Measurements from ENCODE around the gene SH2D6. TPM values are rescaled to one million over a fixed set of nuclear protein-coding genes. Genes with fewer than 3 reads are reported as not detected.

SH2D6 gene
- total RNA-seq, 2 experiments from 2014 or later = 0.30 TPM; not detected in 1

DNA sequence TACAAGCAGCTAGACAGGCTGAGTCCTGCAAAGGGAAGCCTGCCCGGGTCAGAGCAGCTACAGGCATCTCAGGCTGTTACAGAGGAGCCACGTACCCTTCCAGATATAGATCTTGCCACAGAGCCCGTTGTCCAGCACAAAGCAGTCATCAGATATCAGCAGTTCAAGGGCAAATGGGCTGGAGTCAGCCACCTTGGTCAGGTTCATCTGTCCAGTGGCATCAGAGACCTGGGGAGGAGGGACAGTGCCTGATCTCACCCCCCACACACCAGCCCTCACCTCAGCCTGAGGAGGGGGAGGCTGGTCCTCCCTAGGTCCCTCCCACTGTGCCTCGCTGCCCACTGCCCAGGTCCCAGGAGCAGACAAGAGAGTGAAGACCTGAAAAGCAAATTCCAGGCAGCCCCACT lies 20.6 kb upstream of the SH2D6 start:
- TF ChIP-seq, protein P1, sequence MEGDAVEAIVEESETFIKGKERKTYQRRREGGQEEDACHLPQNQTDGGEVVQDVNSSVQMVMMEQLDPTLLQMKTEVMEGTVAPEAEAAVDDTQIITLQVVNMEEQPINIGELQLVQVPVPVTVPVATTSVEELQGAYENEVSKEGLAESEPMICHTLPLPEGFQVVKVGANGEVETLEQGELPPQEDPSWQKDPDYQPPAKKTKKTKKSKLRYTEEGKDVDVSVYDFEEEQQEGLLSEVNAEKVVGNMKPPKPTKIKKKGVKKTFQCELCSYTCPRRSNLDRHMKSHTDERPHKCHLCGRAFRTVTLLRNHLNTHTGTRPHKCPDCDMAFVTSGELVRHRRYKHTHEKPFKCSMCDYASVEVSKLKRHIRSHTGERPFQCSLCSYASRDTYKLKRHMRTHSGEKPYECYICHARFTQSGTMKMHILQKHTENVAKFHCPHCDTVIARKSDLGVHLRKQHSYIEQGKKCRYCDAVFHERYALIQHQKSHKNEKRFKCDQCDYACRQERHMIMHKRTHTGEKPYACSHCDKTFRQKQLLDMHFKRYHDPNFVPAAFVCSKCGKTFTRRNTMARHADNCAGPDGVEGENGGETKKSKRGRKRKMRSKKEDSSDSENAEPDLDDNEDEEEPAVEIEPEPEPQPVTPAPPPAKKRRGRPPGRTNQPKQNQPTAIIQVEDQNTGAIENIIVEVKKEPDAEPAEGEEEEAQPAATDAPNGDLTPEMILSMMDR (IDR thresholded peaks at IDR 0.05) = no peak

DNA sequence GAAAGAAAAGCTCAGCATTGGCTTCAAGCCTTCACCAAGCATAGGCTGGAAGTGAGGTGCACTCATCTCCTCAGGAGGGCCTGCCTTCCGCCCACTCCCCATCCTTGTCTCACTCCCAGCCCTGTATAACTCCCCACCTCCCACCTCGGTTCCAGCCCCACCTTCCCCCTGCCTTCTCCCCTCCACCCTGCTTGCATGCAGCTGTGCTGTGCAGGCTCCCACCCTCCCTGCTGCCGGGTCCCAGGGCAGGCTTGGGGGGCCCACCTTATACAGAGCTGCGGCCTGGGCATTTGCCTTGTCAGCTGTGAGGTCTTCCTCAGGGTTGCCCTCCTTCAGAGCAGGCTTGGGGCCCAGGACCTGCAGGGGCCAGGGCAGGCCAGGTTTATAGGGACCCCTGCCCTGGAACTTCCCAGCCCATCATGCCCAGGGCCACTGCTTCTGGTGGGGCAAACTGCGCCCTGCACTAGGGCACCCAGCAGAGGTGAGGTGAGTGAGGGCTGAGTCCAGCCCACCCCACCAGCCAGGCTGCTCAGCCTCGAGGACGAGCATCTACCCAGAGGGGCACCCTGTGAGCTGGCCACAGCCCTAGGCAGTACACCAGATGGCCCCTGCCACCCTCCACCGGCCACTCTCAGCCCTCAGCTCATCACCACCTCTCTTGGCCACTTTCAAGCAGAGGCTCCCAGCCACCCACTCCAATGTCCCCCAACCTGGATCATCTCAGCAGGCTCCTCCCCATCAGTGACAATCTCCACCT lies 19.9 kb upstream of the SH2D6 start:
- CTCF ChIA-PET = no interaction called here
- ATAC-seq (ENCODE audit: poor library complexity) (no peak), DNase-seq (no peak)
- no peak overlapping the region for H3K27ac Mint-ChIP-seq
- intact Hi-C loops (cut with DNase I, micrococcal nuclease) = loop anchor here in 1 of 2 experiments (10.0 kb wide), 1 partner anchor 306 kb away; no protein-coding TSS in a partner anchor
- Histone ChIP-seq H3K9me3 (ENCODE audit: control insufficient read depth in 1 of 2, insufficient read depth in 1 of 2, low read length in 2 of 2) (peaks cover 0 to 7% of the 10 kb centered on the region in 2 experiments), H3K4me1 (ENCODE audit: insufficient read depth, low read length) (no peaks in the 10 kb centered on the region), H3K27ac (ENCODE audit: low read depth in 1 of 2, low read length in 2 of 2) (no peak overlapping the region), H3K36me3 (ENCODE audit: insufficient read depth, low read length) (peaks cover 37% of the 10 kb centered on the region), H3K4me3 (ENCODE audit: low read length) (no peak overlapping the region), H3K27me3 (ENCODE audit: control insufficient read depth in 1 of 2, insufficient read depth in 2 of 2, low read length in 2 of 2) (no peaks in the 10 kb centered on the region)
- peaks cover 33% of the 10 kb centered on the region for H3K36me3 Mint-ChIP-seq (ENCODE audit: low read depth)
- POLR2A ChIA-PET = no interaction called here
- H3K9me3 Mint-ChIP-seq = no peaks in the 10 kb centered on the region
- H3K4me1 Mint-ChIP-seq (ENCODE audit: low read depth) = no peaks in the 10 kb centered on the region
- TF ChIP-seq, protein P1 (IDR thresholded peaks at IDR 0.05) = no peak
- no peak overlapping the region for H3K4me3 Mint-ChIP-seq
- H3K27me3 Mint-ChIP-seq = no peaks in the 10 kb centered on the region

More for the DNA sequence above, 20.6 kb upstream of the SH2D6 start:
- no peaks in the 10 kb centered on the region for H3K4me1 ChIP-seq (ENCODE audit: insufficient read depth, low read length)
- no peaks in the 10 kb centered on the region for H3K9me3 Mint-ChIP-seq
- intact Hi-C loops (cut with DNase I, micrococcal nuclease) = loop anchor here in 1 of 2 experiments (10.0 kb wide), 1 partner anchor 307 kb away; no protein-coding TSS in a partner anchor
- H3K4me3 ChIP-seq (ENCODE audit: low read length) = no peak overlapping the region
- POLR2A ChIA-PET = no interaction called here
- H3K36me3 Mint-ChIP-seq (ENCODE audit: low read depth) = peaks cover 33% of the 10 kb centered on the region
- ATAC-seq (ENCODE audit: poor library complexity) (no peak), DNase-seq (no peak)
- no peak overlapping the region for H3K27ac Mint-ChIP-seq
- no peak overlapping the region for H3K4me3 Mint-ChIP-seq
- H3K27ac ChIP-seq (ENCODE audit: low read depth in 1 of 2, low read length in 2 of 2) = no peak overlapping the region
- peaks cover 0 to 3% of the 10 kb centered on the region in 2 experiments for H3K9me3 ChIP-seq (ENCODE audit: control insufficient read depth in 1 of 2, insufficient read depth in 1 of 2, low read length in 2 of 2)
- CTCF ChIA-PET = no interaction called here
- H3K27me3 Mint-ChIP-seq = no peaks in the 10 kb centered on the region
- H3K36me3 ChIP-seq (ENCODE audit: insufficient read depth, low read length) = peaks cover 37% of the 10 kb centered on the region
- H3K4me1 Mint-ChIP-seq (ENCODE audit: low read depth) = no peaks in the 10 kb centered on the region
- H3K27me3 ChIP-seq (ENCODE audit: control insufficient read depth in 1 of 2, insufficient read depth in 2 of 2, low read length in 2 of 2) = no peaks in the 10 kb centered on the region

DNA sequence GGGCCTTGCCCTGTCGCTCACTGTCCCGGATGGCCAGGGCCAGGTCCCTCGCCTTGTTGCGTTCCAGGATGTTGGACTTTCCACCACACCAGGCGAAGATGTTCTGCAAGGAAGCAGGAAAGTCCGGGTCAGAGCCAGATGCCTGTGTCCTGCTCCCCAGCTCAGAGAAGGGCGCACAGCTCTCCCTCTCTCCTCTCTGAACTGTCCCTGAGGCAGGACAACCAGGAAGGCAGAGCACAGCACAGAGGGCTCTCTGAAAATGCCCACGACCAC lies 19.4 kb upstream of the SH2D6 start:
- H3K27ac ChIP-seq (ENCODE audit: low read depth in 1 of 2, low read length in 2 of 2) = no peak overlapping the region
- H3K4me1 ChIP-seq (ENCODE audit: insufficient read depth, low read length) = no peaks in the 10 kb centered on the region
- H3K9me3 ChIP-seq (ENCODE audit: control insufficient read depth in 1 of 2, insufficient read depth in 1 of 2, low read length in 2 of 2) = peaks cover 0 to 8% of the 10 kb centered on the region in 2 experiments
- TF ChIP-seq, protein P1 (IDR thresholded peaks at IDR 0.05) = no peak
- ATAC-seq (ENCODE audit: poor library complexity) = no peak
- no peaks in the 10 kb centered on the region for H3K27me3 ChIP-seq (ENCODE audit: control insufficient read depth in 1 of 2, insufficient read depth in 2 of 2, low read length in 2 of 2)
- no peak for DNase-seq
- H3K27ac Mint-ChIP-seq = no peak overlapping the region
- no peaks in the 10 kb centered on the region for H3K4me1 Mint-ChIP-seq (ENCODE audit: low read depth)
- no peak overlapping the region for H3K4me3 Mint-ChIP-seq
- POLR2A ChIA-PET = no interaction called here
- H3K27me3 Mint-ChIP-seq = no peaks in the 10 kb centered on the region
- CTCF ChIA-PET = no interaction called here
- H3K9me3 Mint-ChIP-seq = peaks cover 2% of the 10 kb centered on the region
- peaks cover 29% of the 10 kb centered on the region for H3K36me3 Mint-ChIP-seq (ENCODE audit: low read depth)
- intact Hi-C loops (cut with DNase I, micrococcal nuclease) = loop anchor here in 1 of 2 experiments (10.0 kb wide), 1 partner anchor 306 kb away; no protein-coding TSS in a partner anchor
- H3K36me3 ChIP-seq (ENCODE audit: insufficient read depth, low read length) = peaks cover 34% of the 10 kb centered on the region
- H3K4me3 ChIP-seq (ENCODE audit: low read length) = no peak overlapping the region
